Body of pancreas (tissue), 4 donors: ENCODE data around the gene MFSD11.

Source experiments
- CTCF ChIP-seq, 7 experiments: fragments of 450-650 bp in 4 of 7; fragments of 200-600 bp in 3 of 7; sonication (generic) in 3 of 7; IDR thresholded peaks; one replicate each; pipeline ENCODE4 v1.5.1; 2016 to 2019; ENCODE audit warnings: antibody characterized with exemption in 7 of 7
- POLR2A ChIP-seq, 3 donors: fragments of 450-650 bp; IDR thresholded peaks; one replicate each; pipeline ENCODE4 v1.6.1; 2016; ENCODE audit warnings: antibody characterized with exemption in 3 of 3, mild to moderate bottlenecking in 2 of 3

DNA sequence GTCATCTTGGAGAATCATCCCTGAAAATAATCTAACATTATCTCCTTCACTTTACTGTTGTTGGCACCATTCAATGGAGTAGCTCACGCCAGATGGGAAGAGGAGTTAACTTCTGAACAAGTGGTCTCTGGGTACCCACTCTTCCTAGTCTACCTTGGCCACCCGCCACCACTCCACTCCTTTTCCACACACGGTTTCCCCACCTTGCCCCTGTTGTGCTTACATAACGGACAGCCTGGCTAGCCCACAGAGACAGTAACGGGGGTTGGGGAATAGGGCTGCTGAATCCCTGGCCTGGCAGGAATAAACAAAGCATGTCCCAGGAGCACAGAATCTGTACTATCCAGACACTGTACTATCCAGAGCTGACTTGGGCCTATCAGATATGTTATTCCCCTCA lies 23.6 kb upstream of the MFSD11 start:
- TF ChIP-seq POLR2A (IDR thresholded peaks at IDR 0.05) (no peak), CTCF (IDR thresholded peaks at IDR 0.05) (no peak)
